HepG2 (cell line): ENCODE measurements around the gene HEATR5B. TPM values are rescaled to one million over a fixed set of nuclear protein-coding genes. Genes with fewer than 3 reads are reported as not detected.

Experiments
- DPF2 ChIP-seq: sonication (generic); formaldehyde crosslinking; IDR thresholded peaks from 2 replicates; pipeline ENCODE4 v1.4.0; 2020; ENCODE audit warnings: mild to moderate bottlenecking, low read depth, missing genetic modification reagents, borderline replicate concordance
- MLXIP ChIP-seq: sonication (generic); formaldehyde crosslinking; IDR thresholded peaks from 2 replicates; pipeline ENCODE4 v1.9.0; 2021; ENCODE audit warnings: missing genetic modification reagents, borderline replicate concordance
- NR0B2 ChIP-seq: sonication (generic); formaldehyde crosslinking; IDR thresholded peaks from 2 replicates; pipeline ENCODE4 v1.4.0; 2020; ENCODE audit warnings: mild to moderate bottlenecking, missing genetic modification reagents
- REST ChIP-seq, 2 experiments: IDR thresholded peaks; 2 replicates each; pipeline ENCODE4 v1.6.1; 2011 to 2012; ENCODE audit warnings: low read length in 2 of 2, borderline replicate concordance in 1 of 2, low read depth in 1 of 2, mild to moderate bottlenecking in 1 of 2, moderate library complexity in 1 of 2
- ZBTB40 ChIP-seq, 2 experiments: fragments of 450-650 bp in 1 of 2; sonication (generic) in 1 of 2; formaldehyde crosslinking in 1 of 2; IDR thresholded peaks; 2 replicates each; pipeline versions ENCODE4 v1.6.1 to v1.8.0; 2016 to 2022; ENCODE audit warnings: antibody characterized with exemption in 1 of 2, mild to moderate bottlenecking in 1 of 2, missing genetic modification reagents in 1 of 2
- polyA plus RNA-seq, 8 experiments: library from polyadenylated mRNA; depleted of rRNA in 3 of 8; stranded (reverse) in 7 of 8; unstranded in 1 of 8; fragments of >200 nt; fragmentation: Illumina TruSeq in 4 of 8; extraction: Trizol in 4 of 8; gene quantifications; 2 replicates each; pipeline versions ENCODE4 v1.2.1 to v1.2.3, GENCODE V29; 2011 to 2016; ENCODE audit warnings: low read depth in 4 of 8, missing spikeins in 1 of 8, mixed read lengths in 1 of 8; ENCODE audit not compliant: insufficient read depth in 1 of 8
- total RNA-seq, 5 experiments: library from RNA; depleted of rRNA; stranded (reverse); fragments of >200 nt; fragmentation: Illumina TruSeq; extraction: Trizol; gene quantifications; 2 replicates each; pipeline ENCODE4 v1.2.3, GENCODE V29; 2016; ENCODE audit warnings: low read depth in 1 of 5

The HEATR5B gene
- total and polyA plus RNA-seq, 2 of the 13 experiments (the other 11 are each of a cell fraction or from before 2014, with no cell fraction given) = 12.7 to 16.3 TPM

- TF ChIP-seq ZBTB40 (IDR thresholded peaks at IDR 0.05) (no peak), ZBTB40 (CRISPR knock-in tag; IDR thresholded peaks at IDR 0.05) (no peak), NR0B2 (CRISPR knock-in tag) (no peak), DPF2 (CRISPR knock-in tag) (no peak), REST (IDR thresholded peaks at IDR 0.05; ENCODE audit: borderline replicate concordance in 1 of 2, low read depth in 1 of 2, low read length in 2 of 2) (no peak), MLXIP (CRISPR knock-in tag) (no peak)
These were observed 102.3 kb downstream of the HEATR5B start (continued) for GRCh38 chr2:36981911-36982310.
